ENCODE measurements around the gene GRK1.

GRK1 gene

DNA sequence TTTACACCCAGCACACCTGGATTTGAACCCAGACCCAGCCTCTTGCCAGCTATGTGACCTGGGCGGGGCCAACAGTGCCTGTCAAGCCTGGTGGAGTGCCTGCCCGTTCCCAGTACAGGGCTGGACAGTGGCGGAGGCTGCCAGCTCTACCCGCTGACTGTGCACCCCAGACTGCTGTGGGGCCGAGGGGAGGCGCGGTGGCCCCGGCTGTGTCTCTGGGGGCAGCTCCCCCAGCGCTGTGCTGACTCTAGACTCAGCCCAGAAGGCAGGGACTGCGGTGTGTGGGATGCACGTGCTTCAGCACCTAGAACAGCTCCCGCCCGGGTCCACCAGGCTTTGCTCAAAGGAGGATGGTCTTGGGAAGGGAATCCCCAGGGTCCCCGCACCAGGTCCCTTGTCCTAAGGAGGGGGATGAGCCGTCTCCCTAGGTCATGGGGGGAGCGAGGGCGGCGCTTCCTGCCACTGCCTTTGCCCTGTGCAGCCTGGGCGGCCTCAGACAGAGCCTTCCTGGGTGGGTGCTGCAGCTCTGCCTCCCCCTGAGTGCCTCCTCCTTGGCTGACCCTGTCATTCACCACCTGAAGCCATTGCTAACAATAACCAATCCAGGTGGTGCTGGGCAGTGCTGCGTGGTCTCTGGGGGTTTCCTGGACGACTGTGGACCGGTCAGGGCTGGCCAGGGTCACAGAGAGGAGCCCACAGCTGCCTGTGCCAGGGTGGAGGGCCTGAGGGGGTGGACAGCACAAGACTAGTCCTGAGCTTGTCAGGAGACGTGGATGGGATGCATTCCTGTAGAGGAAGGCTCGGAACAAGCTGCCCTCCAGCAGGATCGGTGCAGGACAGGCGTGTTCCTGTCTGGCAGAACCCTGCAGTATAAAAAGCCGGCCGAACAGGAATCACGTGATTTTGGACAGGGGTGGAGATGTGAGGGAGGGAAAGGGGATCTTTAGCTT is 110.6 kb downstream of the GRK1 start:
- peak in 2 of 42 donors; percentile 14 to 27 for DNase-seq
- intact Hi-C loops (cut with DNase I) = no loop called here

GRCh38 chr13:113781571-113781970 is 114.6 kb downstream of the GRK1 start:
- intact Hi-C loops (cut with DNase I) = no loop called here
- DNase-seq = no peak

- peak in 2 of 42 donors; percentile 2 to 20 for DNase-seq
- intact Hi-C loops (cut with DNase I) = no loop called here
Observed at GRCh38 chr13:113782472-113782871, 115.5 kb downstream of the GRK1 start.

- DNase-seq = peak in 2 of 42 donors; percentile 2 to 14
- intact Hi-C loops (cut with DNase I) = no loop called here
Observed at GRCh38 chr13:113783200-113783881, 116.3 kb downstream of the GRK1 start.

GRCh38 chr13:113783966-113784644 is 117.1 kb downstream of the GRK1 start:
- DNase-seq = peak in 1 of 42 donors; percentile 3
- intact Hi-C loops (cut with DNase I) = no loop called here

- peak in 2 of 42 donors; percentile 22 to 24 for DNase-seq
- intact Hi-C loops (cut with DNase I) = no loop called here
Observed at GRCh38 chr13:113784645-113785024, 117.6 kb downstream of the GRK1 start.

GRCh38 chr13:113785051-113786010 is 118.3 kb downstream of the GRK1 start:
- DNase-seq = peak in 2 of 42 donors; percentile 1 to 16
- intact Hi-C loops (cut with DNase I) = no loop called here

- intact Hi-C loops (cut with DNase I) = no loop called here
- peak in 1 of 42 donors; percentile 2 for DNase-seq
Observed at GRCh38 chr13:113786262-113786841, 119.3 kb downstream of the GRK1 start.
